ENCODE results near the gene CHIC2.

CHIC2 gene

GRCh38 chr4:54006755-54007154 is 57.6 kb downstream of the CHIC2 start:
- DNase-seq (ENCODE audit: low read depth) = no peak

GRCh38 chr4:54005475-54005874 is 58.9 kb downstream of the CHIC2 start:
- no peak for DNase-seq (ENCODE audit: low read depth)

- no peak for DNase-seq (ENCODE audit: low read depth)
Observed at GRCh38 chr4:54004463-54004862, 59.9 kb downstream of the CHIC2 start.

- DNase-seq (ENCODE audit: low read depth) = no peak
Observed at GRCh38 chr4:54001668-54002365, 62.6 kb downstream of the CHIC2 start.

- DNase-seq (ENCODE audit: low read depth) = no peak
Observed at GRCh38 chr4:53997898-53998297, 66.5 kb downstream of the CHIC2 start.

GRCh38 chr4:53994382-53995102 is 69.9 kb downstream of the CHIC2 start:
- DNase-seq (ENCODE audit: low read depth) = no peak

GRCh38 chr4:53992785-53993184 is 71.6 kb downstream of the CHIC2 start:
- DNase-seq (ENCODE audit: low read depth) = no peak

GRCh38 chr4:53991821-53992220 is 72.6 kb downstream of the CHIC2 start:
- DNase-seq (ENCODE audit: low read depth) = no peak

- no peak for DNase-seq (ENCODE audit: low read depth)
Observed at GRCh38 chr4:53990641-53991040, 73.8 kb downstream of the CHIC2 start.

GRCh38 chr4:53987761-53988171 is 76.6 kb downstream of the CHIC2 start:
- DNase-seq (ENCODE audit: low read depth) = no peak

- no peak for DNase-seq (ENCODE audit: low read depth)
Observed at GRCh38 chr4:53986062-53986461, 78.3 kb downstream of the CHIC2 start.

- no peak for DNase-seq (ENCODE audit: low read depth)
Observed at GRCh38 chr4:53981567-53981966, 82.8 kb downstream of the CHIC2 start.

- no peak for DNase-seq (ENCODE audit: low read depth)
Observed at GRCh38 chr4:53981066-53981465, 83.3 kb downstream of the CHIC2 start.

- no peak for DNase-seq (ENCODE audit: low read depth)
Observed at GRCh38 chr4:53974561-53974960, 89.8 kb downstream of the CHIC2 start.

- DNase-seq (ENCODE audit: low read depth) = no peak
Observed at GRCh38 chr4:53967986-53968385, 96.4 kb downstream of the CHIC2 start.

GRCh38 chr4:53963781-53964180 is 100.6 kb downstream of the CHIC2 start:
- no peak for DNase-seq (ENCODE audit: low read depth)

- no peak for DNase-seq (ENCODE audit: low read depth)
Observed at GRCh38 chr4:53963336-53963735, 101.1 kb downstream of the CHIC2 start.

GRCh38 chr4:53962516-53963225 is 101.7 kb downstream of the CHIC2 start:
- DNase-seq (ENCODE audit: low read depth) = no peak

GRCh38 chr4:53961351-53961750 is 103.1 kb downstream of the CHIC2 start:
- DNase-seq (ENCODE audit: low read depth) = no peak

GRCh38 chr4:53960843-53961242 is 103.6 kb downstream of the CHIC2 start:
- DNase-seq (ENCODE audit: low read depth) = no peak

All from stimulated activated CD4-positive, alpha-beta T cell treated with anti-CD3 and anti-CD28 coated beads, Interleukin-2, amount 100 ng/mL, for 4 hours (primary cell).